Measurements from ENCODE around the gene TMEM120A.

Gene TMEM120A

DNA sequence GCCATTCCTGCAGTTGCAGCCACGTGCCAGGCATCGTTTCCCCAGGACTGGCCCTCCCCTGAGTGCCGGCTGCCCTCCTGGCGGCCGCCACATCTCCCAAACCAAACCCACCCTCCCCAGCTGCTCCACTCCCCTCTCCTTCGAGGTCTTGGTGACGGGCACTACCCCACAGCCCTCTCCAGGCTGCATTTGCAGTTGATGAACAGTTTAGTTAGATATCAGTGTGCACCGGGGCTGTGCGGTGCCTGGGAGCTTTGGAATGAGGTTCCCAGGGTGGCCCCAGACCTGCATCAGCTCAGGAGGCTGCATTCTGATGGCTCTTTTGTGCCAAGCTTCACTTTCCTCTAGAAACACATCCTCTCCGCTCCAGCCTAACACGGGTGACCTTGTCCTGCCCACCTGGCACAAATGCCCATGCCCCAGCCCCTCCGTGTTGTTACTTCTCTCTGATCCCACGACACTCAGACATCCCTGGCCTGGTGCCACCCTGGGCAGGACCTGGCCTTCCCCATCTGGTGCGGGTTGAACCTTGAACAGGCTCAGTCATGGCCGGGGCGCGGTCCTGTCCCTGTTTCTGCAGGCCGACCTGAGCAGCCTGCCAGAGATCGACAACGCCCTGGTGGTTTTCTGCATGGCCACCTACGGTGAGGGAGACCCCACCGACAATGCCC is 14.5 kb downstream of the TMEM120A start:
- TF ChIP-seq POLR2A (IDR thresholded peaks at IDR 0.05; ENCODE audit: low read length) (no peak), GATA1 (IDR thresholded peaks at IDR 0.05; ENCODE audit: low read depth, low read length) (no peak)
- peak in 1 of 2 experiments; percentile 9 for DNase-seq

DNA sequence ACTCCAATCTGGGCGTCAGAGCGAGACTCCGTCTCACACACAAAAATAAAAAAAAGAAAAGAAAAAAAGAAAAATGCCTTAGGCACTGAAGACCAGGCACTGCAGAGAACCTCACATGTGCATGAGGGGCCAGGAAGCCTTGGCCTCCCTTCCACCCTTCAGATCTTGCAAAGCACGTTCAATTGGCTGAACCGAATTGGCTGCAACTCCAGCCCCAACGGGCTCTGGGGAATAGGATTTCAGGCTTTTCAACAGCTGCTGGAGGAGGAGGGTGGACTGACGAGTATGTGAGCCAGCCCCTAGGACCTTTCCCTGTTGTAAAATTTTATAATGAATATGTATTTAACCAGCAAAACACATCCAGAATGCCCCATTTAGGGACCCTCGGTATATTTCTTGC is 16.7 kb downstream of the TMEM120A start:
- DNase-seq = no peak
- TF ChIP-seq POLR2A (IDR thresholded peaks at IDR 0.05; ENCODE audit: low read length) = no peak
- no peak for TF ChIP-seq GATA1 (IDR thresholded peaks at IDR 0.05; ENCODE audit: low read depth, low read length)

DNA sequence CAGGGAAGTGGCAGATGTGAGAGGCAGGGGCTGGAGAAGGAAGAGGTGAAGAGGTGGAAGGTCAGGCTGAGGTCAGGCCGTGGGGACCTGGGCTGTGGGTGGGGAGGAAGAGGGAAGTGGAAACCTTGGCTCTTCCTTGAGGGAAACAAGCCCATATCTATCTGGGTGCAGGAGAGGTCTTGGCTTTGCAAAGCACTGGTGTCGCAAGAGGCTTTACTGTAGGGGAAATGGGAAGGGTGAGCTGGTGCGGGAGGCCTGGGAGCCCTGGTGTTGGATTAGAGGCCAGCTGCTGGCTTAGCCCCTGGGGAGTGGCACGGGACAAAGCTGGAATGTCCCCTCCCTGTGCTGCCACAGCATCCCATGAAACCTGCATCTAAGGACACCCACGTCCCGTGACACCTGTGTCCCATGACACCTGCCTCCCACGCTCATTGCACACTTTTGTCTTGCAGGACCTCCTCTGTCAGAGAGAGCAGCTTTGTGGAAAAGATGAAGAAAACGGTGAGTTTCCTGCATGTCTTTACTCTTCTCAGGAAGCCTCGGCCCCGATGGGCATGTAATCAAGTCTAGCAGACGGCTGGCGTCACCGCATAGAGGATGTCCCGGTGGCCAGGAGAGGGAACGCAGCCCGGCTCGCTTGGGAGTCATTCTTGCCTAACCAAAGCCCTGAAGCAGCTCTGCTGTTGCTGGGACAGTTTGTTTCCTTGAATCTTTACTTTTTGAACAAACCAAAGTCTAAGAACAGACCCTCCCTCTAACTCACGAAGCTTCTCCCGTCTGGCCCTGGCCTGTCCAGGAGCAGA is 22.2 kb downstream of the TMEM120A start:
- no peak for TF ChIP-seq POLR2A (IDR thresholded peaks at IDR 0.05; ENCODE audit: low read length)
- TF ChIP-seq GATA1 (IDR thresholded peaks at IDR 0.05; ENCODE audit: low read depth, low read length) = no peak
- DNase-seq = peak in 1 of 2 experiments; percentile 19

DNA sequence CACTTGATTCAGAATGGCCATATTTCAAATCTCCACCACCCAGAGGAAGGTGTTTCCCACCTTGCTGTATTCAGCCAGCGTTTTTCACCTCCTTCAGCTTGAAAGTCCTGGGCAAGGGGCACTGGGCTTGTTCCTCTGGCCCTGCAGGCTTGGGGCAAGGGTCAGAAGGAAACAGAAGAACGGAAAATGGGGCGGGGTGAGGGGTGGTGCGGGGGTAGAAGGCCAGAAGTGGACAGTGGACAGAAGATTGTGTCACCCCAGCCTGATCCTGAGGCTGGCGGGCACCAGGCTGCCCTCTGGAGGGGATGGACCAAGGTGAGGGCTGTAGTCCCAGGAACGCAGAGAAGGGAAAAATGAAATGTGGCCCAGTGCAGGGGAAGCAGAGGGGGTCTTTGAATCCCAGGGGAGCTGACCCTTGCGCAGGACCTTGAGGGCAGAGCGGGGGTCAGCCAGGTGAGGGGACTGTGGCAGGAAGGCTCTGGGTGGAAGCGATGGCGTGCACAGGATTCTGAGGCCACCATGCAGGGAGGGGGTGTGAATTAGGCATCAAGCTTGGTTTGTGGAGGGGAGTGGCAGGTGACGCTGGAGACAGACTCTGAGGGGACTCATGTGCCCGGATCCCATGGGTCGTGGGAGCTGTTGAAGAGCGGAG is 23.0 kb downstream of the TMEM120A start:
- TF ChIP-seq POLR2A (IDR thresholded peaks at IDR 0.05; ENCODE audit: low read length) = no peak
- TF ChIP-seq GATA1 (IDR thresholded peaks at IDR 0.05; ENCODE audit: low read depth, low read length) = no peak
- DNase-seq = no peak

DNA sequence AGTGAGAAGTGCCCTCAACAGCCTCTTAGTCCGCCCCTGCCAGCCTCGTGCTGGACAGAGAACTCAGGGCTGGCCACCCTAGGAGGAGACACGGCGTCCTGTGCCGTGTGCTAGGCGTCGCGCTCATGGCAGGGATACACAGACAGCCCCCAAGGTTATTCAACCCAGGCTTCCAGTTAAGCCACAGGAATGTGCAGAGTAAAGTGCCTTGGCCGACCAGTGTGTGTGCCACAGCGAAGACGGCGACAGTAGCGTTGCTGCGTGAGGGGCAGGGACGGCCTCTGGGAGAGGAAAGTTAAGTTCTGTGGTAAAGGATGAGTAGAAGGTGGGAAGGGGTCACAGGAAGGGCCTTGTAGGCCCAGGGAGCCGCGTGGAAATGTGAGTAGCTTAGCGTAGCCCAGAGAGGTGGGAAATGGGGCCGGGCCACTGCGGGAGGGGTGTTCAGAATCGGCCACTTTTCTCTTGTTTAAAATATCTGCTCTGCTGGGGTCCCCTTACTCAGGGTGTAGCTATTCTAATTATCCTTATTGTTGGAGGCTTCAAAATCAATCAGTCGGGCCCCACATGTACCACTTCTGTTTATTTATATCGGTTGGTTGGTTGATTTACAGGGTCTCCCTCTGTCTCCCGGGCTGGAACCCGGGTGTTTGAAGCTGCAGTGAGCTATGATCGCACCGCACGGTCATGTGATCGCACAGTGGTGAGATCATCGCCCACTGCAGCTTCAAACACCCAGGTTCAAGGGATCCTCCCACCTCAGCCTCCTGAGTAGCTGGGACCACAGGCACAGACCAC is 24.5 kb downstream of the TMEM120A start:
- peak in 1 of 2 experiments; percentile 13 for DNase-seq
- TF ChIP-seq POLR2A (IDR thresholded peaks at IDR 0.05; ENCODE audit: low read length) = no peak
- TF ChIP-seq GATA1 (IDR thresholded peaks at IDR 0.05; ENCODE audit: low read depth, low read length) = no peak

DNA sequence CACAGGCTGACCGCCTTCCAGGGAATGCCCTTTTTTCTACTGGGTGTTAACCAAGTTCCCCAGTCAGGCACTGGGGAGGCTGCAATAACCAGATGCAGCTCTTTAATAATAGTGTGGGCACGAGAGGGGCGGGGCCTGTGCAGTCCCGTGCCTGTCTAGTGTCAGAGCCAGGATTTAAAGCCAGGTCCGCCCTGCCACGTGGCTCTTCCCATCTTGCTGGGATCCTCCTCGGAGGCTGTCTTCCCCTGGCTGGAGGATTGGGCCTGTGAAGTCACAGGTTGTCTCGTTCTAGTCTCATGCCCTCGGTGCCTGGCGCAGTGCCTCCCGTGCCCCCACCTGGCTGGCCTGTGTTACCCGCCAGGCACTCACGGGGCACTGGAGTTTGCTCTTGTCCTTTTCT is 25.2 kb downstream of the TMEM120A start:
- DNase-seq = no peak
- TF ChIP-seq GATA1 (IDR thresholded peaks at IDR 0.05; ENCODE audit: low read depth, low read length) (no peak), POLR2A (IDR thresholded peaks at IDR 0.05; ENCODE audit: low read length) (no peak)

DNA sequence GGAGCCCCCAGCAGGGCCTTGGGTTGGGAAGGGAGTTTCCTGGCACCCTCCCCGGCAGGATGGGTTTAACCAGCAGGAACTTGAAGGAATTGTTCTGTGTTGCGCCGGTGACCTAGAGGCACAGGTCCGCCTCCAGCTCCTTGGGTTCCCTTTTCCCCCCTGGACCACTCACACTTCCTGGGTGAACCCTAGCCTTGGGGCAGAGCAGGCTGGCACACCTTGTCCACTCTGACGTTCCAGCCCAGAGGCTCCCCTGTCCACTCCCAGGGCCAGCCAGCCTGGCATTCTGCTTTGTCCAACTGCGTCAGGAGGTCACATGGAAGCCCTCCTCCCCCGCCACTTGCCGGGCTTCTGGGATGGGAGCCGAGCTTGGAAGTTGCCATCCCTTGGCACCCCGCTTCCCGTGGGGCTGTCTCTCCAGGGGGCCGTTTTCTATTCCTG is 25.8 kb downstream of the TMEM120A start:
- no peak for TF ChIP-seq GATA1 (IDR thresholded peaks at IDR 0.05; ENCODE audit: low read depth, low read length)
- no peak for TF ChIP-seq POLR2A (IDR thresholded peaks at IDR 0.05; ENCODE audit: low read length)
- DNase-seq = no peak

DNA sequence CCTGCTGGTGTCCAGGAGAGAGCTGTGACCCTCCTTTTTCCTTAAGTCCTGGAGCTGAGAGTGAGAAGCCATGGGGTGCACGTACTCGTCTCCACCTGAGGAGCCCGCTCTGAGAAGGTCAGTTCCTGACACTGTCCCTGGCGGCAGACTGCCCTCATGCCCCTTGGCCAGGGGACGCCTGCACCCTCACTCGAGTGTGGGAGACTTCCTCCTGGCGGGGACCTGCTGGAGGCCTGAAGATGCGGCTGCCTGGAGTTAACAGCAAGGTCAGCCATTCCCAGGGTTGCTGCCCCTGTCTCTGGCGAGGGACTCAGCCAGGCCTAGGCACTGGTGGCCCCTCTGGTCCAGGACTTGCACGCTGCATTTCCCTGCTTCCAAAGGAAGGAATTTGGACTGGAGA is 26.4 kb downstream of the TMEM120A start:
- DNase-seq = no peak
- TF ChIP-seq GATA1 (IDR thresholded peaks at IDR 0.05; ENCODE audit: low read depth, low read length) = no peak
- no peak for TF ChIP-seq POLR2A (IDR thresholded peaks at IDR 0.05; ENCODE audit: low read length)

DNA sequence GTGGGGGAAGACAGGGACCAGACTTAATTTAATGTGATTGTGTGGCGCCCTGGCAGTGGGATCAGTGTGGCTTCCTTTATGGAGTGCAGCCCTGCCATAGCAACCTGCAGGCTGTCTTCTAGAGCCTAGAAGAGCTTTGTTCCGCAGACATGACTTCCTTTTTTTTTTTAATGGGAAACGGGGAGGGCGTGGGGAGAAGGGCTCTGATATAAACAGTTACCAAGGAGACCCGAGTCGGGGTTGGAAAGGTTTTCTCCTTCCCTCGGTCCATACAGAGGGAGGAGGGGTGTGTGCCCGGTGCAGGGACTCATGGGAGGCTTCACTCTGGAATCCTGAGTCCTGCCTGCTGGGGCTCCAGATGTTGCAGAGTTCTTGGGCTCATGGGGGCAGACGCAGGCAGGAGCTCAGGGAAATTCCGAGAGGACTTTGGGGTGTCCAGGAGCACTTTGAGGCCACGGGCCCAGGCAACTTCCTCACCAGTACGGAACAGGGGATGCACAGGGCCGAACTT is 26.9 kb downstream of the TMEM120A start:
- no peak for DNase-seq
- no peak for TF ChIP-seq POLR2A (IDR thresholded peaks at IDR 0.05; ENCODE audit: low read length)
- no peak for TF ChIP-seq GATA1 (IDR thresholded peaks at IDR 0.05; ENCODE audit: low read depth, low read length)

DNA sequence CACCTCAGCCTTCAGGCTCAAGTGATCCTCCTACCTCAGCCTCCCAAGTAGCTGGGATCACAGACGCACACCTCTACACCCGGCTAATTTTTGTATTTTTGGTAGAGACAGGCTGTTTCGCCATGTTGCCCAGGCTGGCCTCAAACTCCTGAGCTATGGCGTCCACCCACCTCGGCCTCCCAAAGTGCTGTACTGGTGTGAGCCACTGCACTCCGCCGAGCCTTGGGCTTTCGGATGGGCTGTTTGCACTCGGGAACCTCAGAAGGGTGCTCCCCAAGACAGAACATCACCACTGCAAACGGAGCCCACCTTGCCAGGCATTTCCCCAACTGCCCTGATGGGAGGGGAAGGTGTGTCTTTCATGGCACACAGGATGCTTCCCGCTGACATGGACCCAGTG is 27.3 kb downstream of the TMEM120A start:
- no peak for TF ChIP-seq POLR2A (IDR thresholded peaks at IDR 0.05; ENCODE audit: low read length)
- no peak for TF ChIP-seq GATA1 (IDR thresholded peaks at IDR 0.05; ENCODE audit: low read depth, low read length)
- DNase-seq = no peak

DNA sequence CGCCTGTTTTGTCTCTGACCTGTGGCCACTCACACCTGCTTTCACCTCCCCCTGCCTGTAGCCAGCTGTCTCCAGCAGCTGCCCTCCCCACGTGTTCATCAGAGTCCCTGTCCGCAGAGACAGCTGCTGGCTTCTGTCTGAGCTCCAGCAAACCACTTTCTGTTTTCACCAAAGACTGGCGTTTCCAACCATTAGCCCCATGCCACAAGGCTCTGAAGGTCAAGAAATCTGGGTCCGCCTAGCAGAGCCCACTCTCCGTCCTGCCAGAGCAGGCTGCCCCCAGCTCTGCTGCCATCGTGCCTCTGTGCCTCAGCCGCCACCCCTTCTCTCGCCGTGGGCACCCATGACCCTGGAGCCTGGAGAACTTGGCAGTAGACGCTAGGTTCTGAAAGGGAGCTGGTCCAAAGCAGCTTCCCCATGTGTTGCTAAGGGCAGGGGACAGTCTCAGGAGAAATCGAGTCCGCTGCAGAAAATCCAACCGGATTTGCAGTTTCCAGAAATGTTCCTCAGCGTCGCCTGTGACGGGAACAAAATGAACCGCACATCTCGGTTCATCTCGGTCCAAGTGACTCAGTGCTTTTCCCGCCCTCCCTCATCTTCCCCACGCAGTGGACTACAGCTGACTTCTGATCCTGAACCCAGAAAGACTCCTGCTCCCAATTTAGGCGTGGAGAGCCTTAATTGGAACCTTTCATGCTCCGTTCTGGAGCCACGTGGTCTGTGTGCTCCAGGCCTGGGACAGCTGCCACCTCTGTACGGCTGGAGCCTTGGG is 28.0 kb downstream of the TMEM120A start:
- DNase-seq = no peak
- TF ChIP-seq GATA1 (IDR thresholded peaks at IDR 0.05; ENCODE audit: low read depth, low read length) = no peak
- no peak for TF ChIP-seq POLR2A (IDR thresholded peaks at IDR 0.05; ENCODE audit: low read length)

DNA sequence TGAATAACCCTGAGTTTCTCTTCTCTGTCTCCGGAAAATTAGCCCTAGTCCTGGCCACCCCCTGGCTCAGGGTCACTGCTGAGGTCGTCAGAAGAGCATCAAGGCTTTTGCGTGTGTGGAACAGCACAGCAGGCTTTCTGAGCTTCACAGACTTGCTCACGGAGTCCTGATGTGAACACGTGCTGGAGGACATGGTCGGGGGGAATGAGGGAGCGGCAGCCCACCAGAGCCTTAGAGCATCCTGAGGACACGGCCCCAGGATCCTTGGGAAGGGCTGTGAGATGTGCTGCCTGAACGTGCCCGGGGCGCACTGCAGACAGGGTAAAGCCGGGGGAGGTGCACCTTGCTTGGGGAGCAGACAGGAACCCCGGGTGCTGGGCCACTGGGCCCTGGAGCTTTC is 28.8 kb downstream of the TMEM120A start:
- no peak for TF ChIP-seq GATA1 (IDR thresholded peaks at IDR 0.05; ENCODE audit: low read depth, low read length)
- DNase-seq = no peak

Measured in erythroblast (primary cell).